ENCODE measurements around the gene ZNF662.
A peak's percentile ranks its signal among the peaks of the same experiment; 100 is the strongest.

Gene ZNF662

GRCh38 chr3:42942693-42943092 lies 36.8 kb downstream of the ZNF662 start:
- no peak for DNase-seq

- DNase-seq, result no peak
Measured at GRCh38 chr3:42946050-42946449, 40.1 kb downstream of the ZNF662 start.

- DNase-seq, result no peak
Measured at GRCh38 chr3:42957573-42957972, 51.6 kb downstream of the ZNF662 start.

GRCh38 chr3:42960282-42960681 lies 54.3 kb downstream of the ZNF662 start:
- DNase-seq, result no peak

GRCh38 chr3:42960786-42961185 lies 54.8 kb downstream of the ZNF662 start:
- no peak for DNase-seq

GRCh38 chr3:42961633-42962032 lies 55.7 kb downstream of the ZNF662 start:
- DNase-seq, result peak; percentile 11 to 26

- DNase-seq, result no peak
Measured at GRCh38 chr3:42963269-42963668, 57.3 kb downstream of the ZNF662 start.

GRCh38 chr3:42964266-42964665 lies 58.3 kb downstream of the ZNF662 start:
- DNase-seq, result no peak

Measured in stimulated activated CD4-positive, alpha-beta T cell treated with anti-CD3 and anti-CD28 coated beads, Interleukin-2, amount 100 ng/mL, for 24 hours (primary cell).